T47D (cell line): ENCODE data around the gene AQP4.

Source experiments
- DNase-seq, 2 experiments: peaks; one replicate each; pipeline versions ENCODE4 v3.0.0 to v3.0.0-alpha.2; 2011 to 2012; ENCODE audit warnings: low read depth in 1 of 2, low spot score in 1 of 2
- JUND ChIP-seq: IDR thresholded peaks from 2 replicates; pipeline ENCODE4 v1.6.1; 2012; ENCODE audit warnings: low read depth
- in situ Hi-C: cut with HindIII; loops from 2 replicates; pipeline ENCODE4 v1.10.0; 2016; ENCODE audit warnings: low sequenced_read_pairs, low pct_unique_long_range_greater_than_20kb

Gene AQP4

DNA sequence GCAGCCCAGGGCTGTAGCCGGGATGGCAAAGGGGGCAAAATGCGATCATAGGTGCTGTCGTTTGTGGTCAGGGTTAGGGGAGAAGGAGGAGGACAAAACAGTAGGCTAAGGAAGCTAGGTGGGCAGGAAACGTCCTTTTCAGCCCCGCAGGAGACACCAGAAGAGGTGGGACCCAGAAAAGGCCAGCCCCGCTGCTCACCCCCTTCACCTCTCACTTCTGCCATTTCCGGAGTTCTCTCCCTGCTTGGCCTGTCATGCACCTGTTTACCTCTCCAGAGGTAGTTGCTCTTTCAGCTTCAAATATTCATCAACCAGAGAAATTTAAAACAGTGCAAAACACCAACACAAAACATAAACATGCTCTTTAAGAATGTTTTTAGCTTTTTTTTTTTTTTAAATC, 849 bp downstream of the AQP4 start:
- in situ Hi-C loops, result no loop called here
- DNase-seq, result no peak
- TF ChIP-seq JUND, result no peak

DNA sequence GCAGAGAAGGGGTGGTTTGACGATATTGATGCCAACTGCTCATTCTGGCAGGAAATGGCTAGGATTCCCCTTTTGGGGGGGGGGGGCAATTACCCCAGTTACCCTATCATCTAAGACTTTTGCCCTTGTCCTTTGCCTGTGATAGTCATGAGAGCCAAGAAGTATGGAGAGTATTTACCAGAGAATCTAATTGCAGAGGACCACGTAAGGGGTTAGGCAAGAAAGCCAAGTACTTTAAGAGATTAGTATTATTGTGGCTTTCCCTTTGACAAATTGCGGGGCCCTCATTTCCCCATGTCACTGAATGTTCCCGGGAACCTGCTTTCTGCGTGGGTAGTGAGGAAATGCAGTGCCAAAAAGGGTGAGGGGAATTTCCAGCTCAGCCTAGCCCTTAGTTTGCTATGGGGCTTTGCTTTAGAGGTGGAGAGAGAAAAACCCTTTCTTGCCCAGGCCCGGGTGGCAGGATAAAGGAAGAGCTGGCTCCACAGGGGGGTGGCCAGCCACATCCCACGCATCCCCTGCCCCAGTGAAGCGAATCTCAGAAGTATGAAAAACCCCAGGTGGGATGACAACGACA, 1.5 kb downstream of the AQP4 start:
- no peak for DNase-seq
- in situ Hi-C loops, result no loop called here
- no peak for TF ChIP-seq JUND

DNA sequence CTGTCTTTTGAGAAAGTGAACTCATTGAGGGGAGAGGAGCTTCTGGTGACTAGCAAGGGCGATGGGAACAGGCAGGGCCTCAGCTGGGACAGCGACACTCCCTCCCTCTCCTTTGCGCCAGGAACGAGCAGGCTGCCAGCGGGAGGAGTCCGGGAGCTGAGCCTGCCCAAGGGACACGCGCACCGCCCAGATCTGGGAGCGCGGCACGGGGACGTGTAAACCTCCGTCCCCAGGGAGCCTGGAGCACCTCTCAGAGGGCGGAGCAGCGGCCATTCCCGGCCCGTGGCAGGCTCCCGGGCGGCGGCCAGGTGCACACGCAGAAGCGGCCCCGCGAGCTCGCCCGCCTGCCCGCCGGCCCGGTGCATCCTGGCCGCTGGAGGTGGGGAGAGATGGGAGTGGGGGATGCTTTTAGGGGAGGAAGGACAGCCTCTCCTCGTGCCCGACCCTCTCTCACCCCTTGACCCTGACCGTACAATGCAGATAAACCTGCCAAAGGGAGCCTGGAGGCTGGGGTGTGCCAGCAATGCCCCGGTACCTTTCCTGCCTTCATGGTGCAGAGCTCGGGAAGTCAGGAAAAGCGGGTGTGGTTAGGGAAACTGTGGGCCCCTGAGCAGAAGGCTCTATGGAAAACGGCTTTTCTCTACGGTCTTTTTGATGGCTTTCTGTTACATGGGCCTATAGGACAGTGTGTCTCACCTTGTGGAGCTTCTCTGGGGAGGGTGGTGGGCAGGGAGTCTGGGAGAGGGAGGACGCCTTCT, 2.2 kb downstream of the AQP4 start:
- in situ Hi-C loops, result no loop called here
- peak; percentile 49 to 84 for DNase-seq
- TF ChIP-seq JUND, result no peak

- TF ChIP-seq JUND, result no peak
- DNase-seq, result no peak
- in situ Hi-C loops, result no loop called here
Measured at GRCh38 chr18:26862084-26862483, 3.4 kb downstream of the AQP4 start.

DNA sequence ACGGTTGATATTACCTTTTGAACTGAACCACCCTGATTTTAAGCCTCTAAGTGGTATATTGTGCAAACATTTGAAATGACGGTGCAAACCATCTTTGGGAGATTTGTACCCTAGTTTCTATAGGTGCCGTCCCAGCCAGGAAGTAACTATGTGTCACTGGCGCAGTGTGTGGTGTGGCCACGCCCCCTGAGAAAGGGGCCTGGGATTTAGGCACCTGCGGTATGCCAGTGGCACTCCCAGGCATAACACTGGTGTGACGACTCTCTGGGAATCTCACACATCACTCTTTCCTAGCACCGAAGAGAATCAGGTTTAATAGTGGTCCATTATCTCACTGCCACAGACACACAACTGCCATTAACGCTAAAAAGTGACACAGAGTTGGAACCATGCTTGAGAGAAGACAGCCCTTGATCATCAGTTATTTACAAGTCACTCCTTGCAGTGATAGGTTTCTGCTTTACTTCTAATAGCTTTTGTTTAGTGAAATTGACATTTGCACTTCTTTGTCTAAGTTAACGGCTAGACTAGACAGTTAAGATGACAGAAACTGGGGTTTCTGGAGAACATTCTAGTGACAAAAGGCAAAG, 11.1 kb downstream of the AQP4 start:
- DNase-seq, result no peak
- no peak for TF ChIP-seq JUND
- in situ Hi-C loops, result no loop called here

DNA sequence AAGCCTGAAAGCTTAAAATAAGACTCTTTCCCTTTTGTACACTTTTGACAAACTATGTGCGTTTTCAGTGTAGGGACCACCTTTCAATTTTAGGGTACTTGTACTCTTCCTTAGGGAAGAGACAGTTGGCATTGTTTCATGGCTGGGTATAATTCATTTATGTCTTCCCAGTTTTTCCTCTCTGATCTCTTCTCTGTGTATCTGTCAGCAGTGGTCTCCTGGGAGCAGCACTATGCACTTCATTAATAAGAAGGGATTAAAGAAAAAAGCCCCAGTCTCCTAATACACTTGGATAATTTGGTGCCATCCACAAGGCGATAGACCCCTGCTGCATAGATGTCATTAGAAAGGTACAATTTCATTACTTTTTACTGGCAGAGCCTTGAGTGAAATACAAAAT, 12.1 kb downstream of the AQP4 start:
- in situ Hi-C loops, result no loop called here

GRCh38 chr18:26843760-26844159, 21.7 kb downstream of the AQP4 start:
- DNase-seq, result no peak
- no peak for TF ChIP-seq JUND
- in situ Hi-C loops, result no loop called here

More for the DNA sequence above, 12.1 kb downstream of the AQP4 start:
- no peak for TF ChIP-seq JUND
- DNase-seq, result no peak

GRCh38 chr18:26840965-26841364, 24.5 kb downstream of the AQP4 start:
- in situ Hi-C loops, result no loop called here

GRCh38 chr18:26839609-26840008, 25.9 kb downstream of the AQP4 start:
- in situ Hi-C loops, result no loop called here
- TF ChIP-seq JUND, result no peak
- peak in 1 of 2 experiments; percentile 10 for DNase-seq

More at GRCh38 chr18:26840965-26841364, 24.5 kb downstream of the AQP4 start:
- DNase-seq, result peak in 1 of 2 experiments; percentile 1
- no peak for TF ChIP-seq JUND

DNA sequence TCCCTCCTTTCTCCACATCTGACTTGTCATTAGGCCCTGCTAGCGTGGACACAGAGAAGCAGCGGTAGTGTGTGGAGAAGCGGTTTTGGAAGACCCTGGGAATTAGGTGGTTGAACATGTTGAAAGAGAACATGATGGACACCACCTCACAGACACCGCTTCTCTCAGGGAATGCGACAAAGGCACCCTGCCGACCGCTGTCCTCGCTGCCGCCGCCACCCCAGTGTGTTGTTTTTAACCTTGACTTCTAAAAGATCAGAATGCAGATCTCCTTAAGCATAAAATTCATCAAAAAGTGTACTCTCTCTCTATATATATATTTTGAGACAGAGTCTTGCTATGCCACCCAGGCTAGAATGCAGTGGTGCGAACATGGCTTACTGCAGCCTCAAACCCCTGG, 33.2 kb downstream of the AQP4 start:
- TF ChIP-seq JUND, result no peak
- no peak for DNase-seq
- in situ Hi-C loops, result no loop called here

DNA sequence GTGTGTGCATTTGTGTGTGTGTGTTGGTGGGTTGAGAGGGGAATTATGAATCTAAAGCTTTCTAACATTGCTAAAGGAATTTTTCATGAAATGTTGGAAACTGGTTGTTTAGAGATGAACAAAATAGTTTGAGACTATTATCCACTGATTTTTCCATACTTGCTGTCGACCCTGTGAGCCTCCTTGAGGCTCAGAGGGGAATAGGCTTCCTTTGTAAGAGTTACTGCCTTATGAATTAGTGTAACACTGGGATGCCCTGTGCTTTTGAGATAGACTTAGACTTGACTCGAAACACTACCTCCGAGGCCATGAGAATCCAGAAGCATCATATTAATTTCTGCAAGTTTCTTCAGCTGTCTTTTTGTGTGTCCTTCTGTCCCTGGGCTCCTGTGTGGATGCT, 37.9 kb downstream of the AQP4 start:
- no peak for TF ChIP-seq JUND
- in situ Hi-C loops, result no loop called here
- DNase-seq, result no peak

GRCh38 chr18:26826656-26827235, 38.8 kb downstream of the AQP4 start:
- TF ChIP-seq JUND, result no peak

GRCh38 chr18:26821181-26821580, 44.3 kb downstream of the AQP4 start:
- in situ Hi-C loops, result no loop called here
- DNase-seq, result no peak

More at GRCh38 chr18:26826656-26827235, 38.8 kb downstream of the AQP4 start:
- no peak for DNase-seq
- in situ Hi-C loops, result no loop called here

More at GRCh38 chr18:26821181-26821580, 44.3 kb downstream of the AQP4 start:
- TF ChIP-seq JUND, result no peak
